ENCODE measurements around the gene TMEM131.

- TF ChIP-seq CTCF (IDR thresholded peaks at IDR 0.05) (no peak), POLR2A (IDR thresholded peaks at IDR 0.05) (no peak), EP300 (IDR thresholded peaks at IDR 0.05) (no peak)
Observed at GRCh38 chr2:97741686-97742085, 254.1 kb downstream of the TMEM131 start.
